Adrenal gland (tissue), 12 donors: ENCODE measurements around the gene GALNT18. TPM values are rescaled to one million over a fixed set of nuclear protein-coding genes. Genes with fewer than 3 reads are reported as not detected.

Experiments
- DNase-seq, 7 donors: peaks; one replicate each; pipeline ENCODE4 v3.0.0-alpha.2; 2019 to 2020
- H3K27ac ChIP-seq, 5 donors: fragments of 200-600 bp; sonication (generic) in 4 of 5; 1 replicate in 3 of 5; 2 replicates in 2 of 5; pipeline versions ENCODE4 v1.5.1 to v1.8.0; 2016 to 2020; ENCODE audit warnings: mild to moderate bottlenecking in 1 of 5
- H3K27me3 ChIP-seq: fragments of 200-600 bp; 2 replicates; pipeline ENCODE4 v1.8.0; 2021
- H3K36me3 ChIP-seq, 2 donors: fragments of 200-600 bp; replicated peaks in 1 of 2; 1 replicate in 1 of 2; 2 replicates in 1 of 2; pipeline versions ENCODE4 v1.5.1 to v1.8.0; 2018 to 2022
- H3K4me1 ChIP-seq, 2 donors: fragments of 200-600 bp; replicated peaks in 1 of 2; 1 replicate in 1 of 2; 2 replicates in 1 of 2; pipeline versions ENCODE4 v1.5.1 to v1.8.0; 2018 to 2021
- H3K4me3 ChIP-seq, 4 donors: fragments of 200-600 bp; sonication (generic) in 3 of 4; one replicate each; pipeline ENCODE4 v1.5.1; 2016 to 2018
- H3K9me3 ChIP-seq, 3 donors: fragments of 200-600 bp; sonication (generic) in 1 of 3; replicated peaks in 1 of 3; 1 replicate in 2 of 3; 2 replicates in 1 of 3; pipeline versions ENCODE4 v1.5.1 to v1.8.0; 2016 to 2021
- CTCF ChIP-seq, 6 experiments: fragments of 450-650 bp in 4 of 6; fragments of 200-600 bp in 2 of 6; sonication (generic) in 1 of 6; IDR thresholded peaks; 1 replicate in 5 of 6; 2 replicates in 1 of 6; pipeline versions ENCODE4 v1.5.1 to v1.8.0; 2016 to 2021; ENCODE audit warnings: antibody characterized with exemption in 6 of 6, mild to moderate bottlenecking in 2 of 6, moderate library complexity in 1 of 6
- POLR2A ChIP-seq, 2 donors: fragments of 450-650 bp; IDR thresholded peaks; one replicate each; pipeline ENCODE4 v1.6.1; 2017; ENCODE audit warnings: antibody characterized with exemption in 2 of 2, mild to moderate bottlenecking in 2 of 2, moderate library complexity in 1 of 2
- WGBS, 4 donors: extraction: QIAGEN DNeasy Blood & Tissue Kit in 2 of 4; methylation state at CpG; one replicate each; pipeline versions ENCODE4 v1.1.5 to v1.1.7; 2013 to 2017; 5-methylcytosine and 5-hydroxymethylcytosine counted together
- intact Hi-C, 2 donors: fragments of 100-400 bp; cut with DNase I; formaldehyde crosslinking; loops; one replicate each; pipeline versions ENCODE4 v1.14.1 to v1.15.0; 2022 to 2023
- polyA plus RNA-seq, 3 donors: library from polyadenylated mRNA; stranded (reverse); fragments of 200-250 nt in 2 of 3; fragments of 350-450 nt in 1 of 3; fragmentation: Illumina TruSeq in 1 of 3; extraction: RNeasy Lipid Tissue Mini Kit (QIAGEN cat#74804) in 1 of 3; gene quantifications; one replicate each; pipeline ENCODE4 v1.2.3, GENCODE V29; 2013 to 2014
- total RNA-seq, 9 donors: library from RNA; depleted of rRNA in 4 of 9; stranded (reverse); fragments of >200 nt in 4 of 9; fragments of 120-200 nt in 1 of 9; fragmentation: NEBNext Ultra II Directional in 1 of 9; extraction: Animal tissue kit (Norgen Biotek cat#: 25700) in 1 of 9; gene quantifications; one replicate each; pipeline versions ENCODE4 v1.1.0 to v1.2.4, GENCODE V29; 2013 to 2023
- donor health status: healthy with polysubstance abuse.
- donor health status: Bipolar disorder and iron deficiency.
- donor health status: DM: yes; HTN: yes; CAD: no.
- donor health status: DM: no; HTN: no; CAD: no.
- donor health status: DM: no; HTN: no; CAD: no.
- donor health status: DM: yes; HTN: yes; CAD: no.

GALNT18 gene
- total and polyA plus RNA-seq, 12 donors = 1.4 to 15.1 (median 6.4) TPM

- intact Hi-C loops = no loop called here
- H3K9me3 ChIP-seq = no peaks in the 10 kb centered on the region
- no peaks in the 10 kb centered on the region for H3K36me3 ChIP-seq
- no peak for TF ChIP-seq POLR2A (IDR thresholded peaks at IDR 0.05)
- TF ChIP-seq CTCF (IDR thresholded peaks at IDR 0.05) = no peak
- no peak overlapping the region for H3K4me3 ChIP-seq
- H3K27ac ChIP-seq = no peak overlapping the region
- DNase-seq = no peak
- H3K4me1 ChIP-seq = no peaks in the 10 kb centered on the region
- H3K27me3 ChIP-seq = no peaks in the 10 kb centered on the region
Measured at GRCh38 chr11:11570823-11571222, 51.0 kb downstream of the GALNT18 start.

GRCh38 chr11:11569936-11570491 is 51.8 kb downstream of the GALNT18 start:
- Histone ChIP-seq H3K27ac (peak overlapping the region in 2 of 5 donors; percentile 30 to 40), H3K4me3 (no peak overlapping the region), H3K9me3 (no peaks in the 10 kb centered on the region), H3K4me1 (no peaks in the 10 kb centered on the region), H3K27me3 (no peaks in the 10 kb centered on the region), H3K36me3 (no peaks in the 10 kb centered on the region)
- WGBS, 4 donors = 64 to 73% (median 68%) methylated on average over 14 of the region's 14 CpGs
- intact Hi-C loops = no loop called here
- TF ChIP-seq CTCF (IDR thresholded peaks at IDR 0.05) = no peak
- no peak for TF ChIP-seq POLR2A (IDR thresholded peaks at IDR 0.05)
- peak in 6 of 7 donors; percentile 21 to 66 (median 36) for DNase-seq

GRCh38 chr11:11568651-11569229 is 53.1 kb downstream of the GALNT18 start:
- Histone ChIP-seq H3K27ac (no peak overlapping the region), H3K4me3 (no peak overlapping the region), H3K27me3 (no peaks in the 10 kb centered on the region), H3K9me3 (no peaks in the 10 kb centered on the region), H3K4me1 (no peaks in the 10 kb centered on the region), H3K36me3 (no peaks in the 10 kb centered on the region)
- 68 to 87% (median 81%) methylated on average over 3 of the region's 3 CpGs for WGBS, 4 donors
- DNase-seq = no peak
- TF ChIP-seq POLR2A (IDR thresholded peaks at IDR 0.05) (no peak), CTCF (IDR thresholded peaks at IDR 0.05) (no peak)
- intact Hi-C loops = no loop called here

- DNase-seq = no peak
- no peak overlapping the region for H3K4me3 ChIP-seq
- 71 to 81% (median 75%) methylated on average over 7 of the region's 7 CpGs for WGBS, 4 donors
- no peaks in the 10 kb centered on the region for H3K4me1 ChIP-seq
- no peaks in the 10 kb centered on the region for H3K9me3 ChIP-seq
- no peak for TF ChIP-seq POLR2A (IDR thresholded peaks at IDR 0.05)
- TF ChIP-seq CTCF (IDR thresholded peaks at IDR 0.05) = no peak
- no peaks in the 10 kb centered on the region for H3K27me3 ChIP-seq
- H3K36me3 ChIP-seq = no peaks in the 10 kb centered on the region
- intact Hi-C loops = no loop called here
- H3K27ac ChIP-seq = no peak overlapping the region
Measured at GRCh38 chr11:11567936-11568650, 53.7 kb downstream of the GALNT18 start.
